HCT116 (cell line): ENCODE data around the gene PIP4P1. TPM values are rescaled to one million over a fixed set of nuclear protein-coding genes. Genes with fewer than 3 reads are reported as not detected.

Experiments
- ATAC-seq: fragments of 200-7000 bp; cut with Tn5 transposase; 2 replicates; pipeline ENCODE4 v1.9.1; 2020; ENCODE audit warnings: mild to moderate bottlenecking, moderate library complexity
- BruUV-seq: library from RNA; stranded (reverse); fragments of 400-500 nt; replicated peaks from 2 replicates; lab custom pipeline; 2021; lab: Mats Ljungman, UMichigan
- CTCF ChIA-PET: fragments of 300-600 bp; sonication (Branson Sonifier 250); formaldehyde crosslinking; loops from one replicate; lab custom pipeline; 2021; ENCODE audit warnings: antibody characterized with exemption; lab: Charles Lee
- POLR2A ChIA-PET: fragments of 300-600, 350-600 bp; sonication (Branson Sonifier 250); formaldehyde crosslinking; loops from one replicate; lab custom pipeline; 2021; ENCODE audit warnings: antibody characterized with exemption; lab: Charles Lee
- RAD21 ChIA-PET, 2 experiments: fragments of 300-600 bp; sonication (Branson Sonifier 250); formaldehyde crosslinking; loops; one replicate each; lab custom pipeline; 2023; ENCODE audit warnings: low total read pairs in 2 of 2; ENCODE audit not compliant: uncharacterized antibody in 2 of 2, unreplicated experiment in 2 of 2, low non-redundant PET in 1 of 2; lab: Charles Lee
- DNase-seq: peaks from one replicate; pipeline ENCODE4 v3.0.0-alpha.2; 2010; ENCODE audit warnings: low read depth, low spot score
- H2AFZ ChIP-seq: fragments of 200-600 bp; shearing (Covaris generic), sonication (generic); 2 replicates; pipeline ENCODE4 v1.6.1; 2017; ENCODE audit warnings: low read depth, mixed run types, mixed read lengths, antibody characterized with exemption, low read length; ENCODE audit not compliant: poor library complexity, severe bottlenecking
- H3K27ac ChIP-seq: 2 replicates; pipeline ENCODE4 v1.5.1; 2012; ENCODE audit warnings: low read depth, low read length
- H3K27me3 ChIP-seq: fragments of 200-600 bp; sonication (generic); 2 replicates; pipeline ENCODE4 v1.6.1; 2016; ENCODE audit warnings: mixed run types, low read length, mixed read lengths; ENCODE audit not compliant: insufficient read depth
- H3K36me3 ChIP-seq, 2 experiments: fragments of 200-500 bp in 1 of 2; fragments of 200-600 bp in 1 of 2; sonication (Bioruptor generic) in 1 of 2; sonication (generic) in 1 of 2; 2 replicates each; pipeline versions ENCODE4 v1.5.1 to v1.6.1; 2014 to 2016; ENCODE audit warnings: low read length in 2 of 2, inconsistent platforms in 1 of 2, mixed read lengths in 1 of 2, mixed run types in 1 of 2; ENCODE audit not compliant: insufficient read depth in 2 of 2, control insufficient read depth in 1 of 2
- H3K4me1 ChIP-seq, 2 experiments: fragments of 200-600 bp in 1 of 2; sonication (generic) in 1 of 2; 2 replicates each; pipeline versions ENCODE4 v1.5.1 to v1.6.1; 2012 to 2017; ENCODE audit warnings: low read length in 2 of 2, inconsistent platforms in 1 of 2, mild to moderate bottlenecking in 1 of 2, mixed read lengths in 1 of 2, mixed run types in 1 of 2, moderate library complexity in 1 of 2; ENCODE audit not compliant: insufficient read depth in 2 of 2, control insufficient read depth in 1 of 2
- H3K4me2 ChIP-seq: fragments of 200-600 bp; sonication (generic); 2 replicates; pipeline ENCODE4 v1.6.1; 2017; ENCODE audit warnings: mixed run types, low read length, mixed read lengths
- H3K4me3 ChIP-seq, 2 experiments: fragments of 200-600 bp in 1 of 2; sonication (generic) in 1 of 2; replicated peaks in 1 of 2; 2 replicates each; pipeline ENCODE4 v1.5.1; 2011 to 2016; ENCODE audit warnings: low read length in 2 of 2, control low read depth in 1 of 2, low read depth in 1 of 2, mild to moderate bottlenecking in 1 of 2, mixed read lengths in 1 of 2, mixed run types in 1 of 2
- H3K79me2 ChIP-seq: fragments of 200-600 bp; sonication (generic); 2 replicates; pipeline ENCODE4 v1.6.1; 2017; ENCODE audit warnings: mild to moderate bottlenecking, mixed run types, low read length, moderate library complexity, mixed read lengths; ENCODE audit not compliant: insufficient read depth
- H3K9ac ChIP-seq: fragments of 200-600 bp; sonication (generic); 2 replicates; pipeline ENCODE4 v1.6.1; 2016; ENCODE audit warnings: low read length, mixed read lengths
- H3K9me2 ChIP-seq: fragments of 200-600 bp; sonication (generic), shearing (Covaris generic); 2 replicates; pipeline ENCODE4 v1.6.1; 2017; ENCODE audit warnings: mixed run types, mild to moderate bottlenecking, moderate library complexity; ENCODE audit not compliant: insufficient read depth
- H3K9me3 ChIP-seq, 2 experiments: fragments of 200-500 bp in 1 of 2; fragments of 200-600 bp in 1 of 2; sonication (Bioruptor generic) in 1 of 2; sonication (generic) in 1 of 2; 2 replicates each; pipeline ENCODE4 v1.6.1; 2014 to 2017; ENCODE audit warnings: low read length in 2 of 2, mixed read lengths in 2 of 2, inconsistent platforms in 1 of 2, low read depth in 1 of 2, mild to moderate bottlenecking in 1 of 2, mixed run types in 1 of 2, moderate library complexity in 1 of 2; ENCODE audit not compliant: control insufficient read depth in 1 of 2, insufficient read depth in 1 of 2
- H4K20me1 ChIP-seq: fragments of 200-600 bp; sonication (generic), shearing (Covaris generic); 2 replicates; pipeline ENCODE4 v1.6.1; 2017; ENCODE audit warnings: mixed run types, mild to moderate bottlenecking, moderate library complexity; ENCODE audit not compliant: insufficient read depth
- EGR1 ChIP-seq: IDR thresholded peaks from 2 replicates; pipeline ENCODE4 v1.6.1; 2012; ENCODE audit warnings: low read depth
- EZH2phosphoT487 ChIP-seq: fragments of 200-600 bp; IDR thresholded peaks from 2 replicates; pipeline ENCODE4 v1.6.1; 2018; ENCODE audit warnings: antibody characterized with exemption, borderline replicate concordance
- FOSL1 ChIP-seq: IDR thresholded peaks from 2 replicates; pipeline ENCODE4 v1.6.1; 2012; ENCODE audit warnings: low read depth
- JUND ChIP-seq: IDR thresholded peaks from 2 replicates; pipeline ENCODE4 v1.6.1; 2012
- POLR2A ChIP-seq: IDR thresholded peaks from 2 replicates; pipeline ENCODE4 v1.7.0; 2011; ENCODE audit warnings: borderline replicate concordance; ENCODE audit not compliant: insufficient read depth, insufficient read length; ENCODE audit errors: extremely low read depth
- intact Hi-C: fragments of 100-400 bp; cut with micrococcal nuclease; formaldehyde crosslinking; loops from 2 replicates; pipeline ENCODE4 v1.10.0; 2022
- total RNA-seq: library from RNA; stranded (reverse); gene quantifications from one replicate; pipeline ENCODE4 v1.2.1, GENCODE V29; 2021; ENCODE audit not compliant: unreplicated experiment
- TF ChIP-seq, protein P1 (sequence below), 3 experiments: fragments of 200-600 bp in 1 of 3; sonication (generic) in 1 of 3; IDR thresholded peaks in 2 of 3; conservative IDR thresholded peaks in 1 of 3; 2 replicates each; pipeline ENCODE4 v1.5.1; 2012 to 2017; ENCODE audit warnings: low read depth in 2 of 3, low read length in 2 of 3, antibody characterized with exemption in 1 of 3, borderline replicate concordance in 1 of 3, control low read depth in 1 of 3, mild to moderate bottlenecking in 1 of 3, mixed read lengths in 1 of 3, mixed run types in 1 of 3, moderate library complexity in 1 of 3; ENCODE audit not compliant: insufficient read depth in 1 of 3
- TF ChIP-seq, protein P2 (sequence below): IDR thresholded peaks from 2 replicates; pipeline ENCODE4 v1.6.1; 2012; ENCODE audit warnings: low read depth

The PIP4P1 gene
- total RNA-seq, 1 experiment from 2014 or later, result 35.4 TPM

DNA sequence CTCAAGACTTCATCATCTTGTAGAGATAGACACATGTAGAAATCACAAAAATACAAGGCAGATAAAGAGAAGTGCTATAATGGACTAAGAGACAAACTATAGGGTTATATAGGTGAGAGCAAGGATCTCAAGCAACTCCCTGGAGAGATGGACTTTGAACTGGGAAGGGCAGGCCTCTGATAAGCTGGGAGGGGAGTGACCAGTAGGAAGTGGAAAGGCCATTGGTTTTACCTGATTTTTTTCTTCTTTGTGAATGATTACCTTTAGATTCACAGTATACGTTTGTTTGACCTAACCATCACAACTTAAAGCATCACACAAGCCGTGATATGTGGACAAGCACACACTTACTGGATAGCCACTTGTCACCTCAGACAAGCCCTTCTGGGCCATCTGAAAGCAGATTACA is 42.7 kb downstream of the PIP4P1 start:
- H3K79me2 ChIP-seq, result no peaks in the 10 kb centered on the region
- H2AFZ ChIP-seq, result no peak overlapping the region
- H3K4me2 ChIP-seq, result no peak overlapping the region
- intact Hi-C loops, result no loop called here
- H3K9ac ChIP-seq, result no peak overlapping the region
- H3K9me2 ChIP-seq, result no peaks in the 10 kb centered on the region
- CTCF ChIA-PET, result no interaction called here
- no peak overlapping the region for H3K4me3 ChIP-seq
- peaks cover 8 to 22% of the 10 kb centered on the region in 2 experiments; a peak in 3 of 4 replicates for H3K4me1 ChIP-seq
- RAD21 ChIA-PET, result no interaction called here
- no peaks in the 10 kb centered on the region for H3K36me3 ChIP-seq
- no peaks in the 10 kb centered on the region for H4K20me1 ChIP-seq
- ATAC-seq (no peak), DNase-seq (no peak)
- H3K27me3 ChIP-seq, result no peaks in the 10 kb centered on the region
- H3K27ac ChIP-seq, result no peak overlapping the region
- POLR2A ChIA-PET, result no interaction called here
- no peaks in the 10 kb centered on the region for H3K9me3 ChIP-seq
- TF ChIP-seq, protein P1, sequence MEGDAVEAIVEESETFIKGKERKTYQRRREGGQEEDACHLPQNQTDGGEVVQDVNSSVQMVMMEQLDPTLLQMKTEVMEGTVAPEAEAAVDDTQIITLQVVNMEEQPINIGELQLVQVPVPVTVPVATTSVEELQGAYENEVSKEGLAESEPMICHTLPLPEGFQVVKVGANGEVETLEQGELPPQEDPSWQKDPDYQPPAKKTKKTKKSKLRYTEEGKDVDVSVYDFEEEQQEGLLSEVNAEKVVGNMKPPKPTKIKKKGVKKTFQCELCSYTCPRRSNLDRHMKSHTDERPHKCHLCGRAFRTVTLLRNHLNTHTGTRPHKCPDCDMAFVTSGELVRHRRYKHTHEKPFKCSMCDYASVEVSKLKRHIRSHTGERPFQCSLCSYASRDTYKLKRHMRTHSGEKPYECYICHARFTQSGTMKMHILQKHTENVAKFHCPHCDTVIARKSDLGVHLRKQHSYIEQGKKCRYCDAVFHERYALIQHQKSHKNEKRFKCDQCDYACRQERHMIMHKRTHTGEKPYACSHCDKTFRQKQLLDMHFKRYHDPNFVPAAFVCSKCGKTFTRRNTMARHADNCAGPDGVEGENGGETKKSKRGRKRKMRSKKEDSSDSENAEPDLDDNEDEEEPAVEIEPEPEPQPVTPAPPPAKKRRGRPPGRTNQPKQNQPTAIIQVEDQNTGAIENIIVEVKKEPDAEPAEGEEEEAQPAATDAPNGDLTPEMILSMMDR (IDR thresholded peaks at IDR 0.05 in 2 of 3, conservative IDR thresholded peaks at IDR 0.05 in 1 of 3; ENCODE audit: borderline replicate concordance in 1 of 3, insufficient read depth in 1 of 3, low read depth in 2 of 3, low read length in 2 of 3), result no peak
- TF ChIP-seq EGR1 (no peak), JUND (no peak), EZH2phosphoT487 (no peak), POLR2A (no peak), FOSL1 (no peak)
- TF ChIP-seq, protein P2, sequence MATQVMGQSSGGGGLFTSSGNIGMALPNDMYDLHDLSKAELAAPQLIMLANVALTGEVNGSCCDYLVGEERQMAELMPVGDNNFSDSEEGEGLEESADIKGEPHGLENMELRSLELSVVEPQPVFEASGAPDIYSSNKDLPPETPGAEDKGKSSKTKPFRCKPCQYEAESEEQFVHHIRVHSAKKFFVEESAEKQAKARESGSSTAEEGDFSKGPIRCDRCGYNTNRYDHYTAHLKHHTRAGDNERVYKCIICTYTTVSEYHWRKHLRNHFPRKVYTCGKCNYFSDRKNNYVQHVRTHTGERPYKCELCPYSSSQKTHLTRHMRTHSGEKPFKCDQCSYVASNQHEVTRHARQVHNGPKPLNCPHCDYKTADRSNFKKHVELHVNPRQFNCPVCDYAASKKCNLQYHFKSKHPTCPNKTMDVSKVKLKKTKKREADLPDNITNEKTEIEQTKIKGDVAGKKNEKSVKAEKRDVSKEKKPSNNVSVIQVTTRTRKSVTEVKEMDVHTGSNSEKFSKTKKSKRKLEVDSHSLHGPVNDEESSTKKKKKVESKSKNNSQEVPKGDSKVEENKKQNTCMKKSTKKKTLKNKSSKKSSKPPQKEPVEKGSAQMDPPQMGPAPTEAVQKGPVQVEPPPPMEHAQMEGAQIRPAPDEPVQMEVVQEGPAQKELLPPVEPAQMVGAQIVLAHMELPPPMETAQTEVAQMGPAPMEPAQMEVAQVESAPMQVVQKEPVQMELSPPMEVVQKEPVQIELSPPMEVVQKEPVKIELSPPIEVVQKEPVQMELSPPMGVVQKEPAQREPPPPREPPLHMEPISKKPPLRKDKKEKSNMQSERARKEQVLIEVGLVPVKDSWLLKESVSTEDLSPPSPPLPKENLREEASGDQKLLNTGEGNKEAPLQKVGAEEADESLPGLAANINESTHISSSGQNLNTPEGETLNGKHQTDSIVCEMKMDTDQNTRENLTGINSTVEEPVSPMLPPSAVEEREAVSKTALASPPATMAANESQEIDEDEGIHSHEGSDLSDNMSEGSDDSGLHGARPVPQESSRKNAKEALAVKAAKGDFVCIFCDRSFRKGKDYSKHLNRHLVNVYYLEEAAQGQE, result no peak
- no TSS peak for BruUV-seq
